ENCODE measurements around the gene VWC2L.
A peak's percentile ranks its signal among the peaks of the same experiment; 100 is the strongest.

The VWC2L gene

GRCh38 chr2:214566457-214566856 lies 155.6 kb downstream of the VWC2L start:
- Histone ChIP-seq H3K4me1 (no peaks in the 10 kb centered on the region), H3K4me3 (no peak overlapping the region), H3K36me3 (no peaks in the 10 kb centered on the region), H3K27ac (no peak overlapping the region), H3K9me3 (replicated peaks in 1 of 11) (peaks cover 0 to 11% (median 4%) of the 10 kb centered on the region in 11 experiments; a peak in 7 of 22 replicates), H3K9ac (no peak overlapping the region), H4K20me1 (no peaks in the 10 kb centered on the region), H3K27me3 (no peaks in the 10 kb centered on the region), H3K4me2 (no peak overlapping the region)
- TF ChIP-seq Cebpa-rat (IDR thresholded peaks at IDR 0.05) = no peak

- no peak for TF ChIP-seq Cebpa-rat (IDR thresholded peaks at IDR 0.05)
These were observed 158.7 kb downstream of the VWC2L start for GRCh38 chr2:214569419-214570035.

DNA sequence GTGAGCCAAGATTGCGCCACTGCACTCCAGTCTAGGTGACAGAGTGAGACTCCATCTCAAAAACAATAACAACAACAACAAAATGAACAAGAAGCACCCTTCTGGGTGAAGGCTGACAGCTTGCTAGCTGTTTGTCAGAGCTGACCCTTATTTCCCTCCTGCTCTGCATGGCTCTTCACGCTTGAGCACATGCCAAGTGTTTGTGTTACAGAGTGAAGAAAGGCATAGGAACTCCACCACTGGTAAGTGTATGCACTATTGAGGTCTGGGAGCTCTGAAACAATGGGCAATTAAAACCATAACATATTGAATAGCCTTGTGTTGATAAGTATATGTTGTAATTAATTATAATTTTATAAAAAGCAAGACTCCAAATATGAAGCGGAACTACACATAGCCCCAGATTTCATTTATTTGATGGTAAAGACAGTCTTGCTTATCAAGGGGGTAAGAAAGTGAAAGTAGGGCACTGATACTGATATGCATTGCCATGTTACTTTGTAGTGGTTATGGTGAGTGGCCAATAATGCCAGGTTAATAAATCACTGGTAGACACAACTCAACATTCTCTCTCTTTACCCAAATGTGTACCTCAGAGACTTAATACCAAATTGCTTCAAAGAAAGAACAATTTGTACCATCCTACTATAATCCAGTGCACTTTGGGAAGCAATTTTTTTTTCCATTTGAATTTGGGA lies 163.4 kb downstream of the VWC2L start:
- H3K36me3 ChIP-seq = no peaks in the 10 kb centered on the region
- TF ChIP-seq Cebpa-rat (IDR thresholded peaks at IDR 0.05) = no peak
- H3K9ac ChIP-seq = no peak overlapping the region
- no peak overlapping the region for H3K4me3 ChIP-seq
- H3K9me3 ChIP-seq (replicated peaks in 1 of 11) = no peaks in the 10 kb centered on the region
- peaks cover 8 to 23% (median 19%) of the 10 kb centered on the region in 10 experiments; a peak in 18 of 20 replicates for H3K4me1 ChIP-seq
- H3K4me2 ChIP-seq = peak overlapping the region in 7 of 11 experiments; percentile 11 to 76 (median 69); a peak in 13 of 22 replicates
- H4K20me1 ChIP-seq = no peaks in the 10 kb centered on the region
- H3K27ac ChIP-seq = no peak overlapping the region
- no peaks in the 10 kb centered on the region for H3K27me3 ChIP-seq

More at GRCh38 chr2:214569419-214570035, 158.7 kb downstream of the VWC2L start:
- H3K36me3 ChIP-seq = no peaks in the 10 kb centered on the region
- peaks cover 0 to 11% (median 4%) of the 10 kb centered on the region in 11 experiments; a peak in 7 of 22 replicates for H3K9me3 ChIP-seq (replicated peaks in 1 of 11)
- H3K4me1 ChIP-seq = peaks cover 0 to 11% (median 7%) of the 10 kb centered on the region in 10 experiments; a peak in 10 of 20 replicates
- no peak overlapping the region for H3K27ac ChIP-seq
- H3K9ac ChIP-seq = no peak overlapping the region
- H4K20me1 ChIP-seq = no peaks in the 10 kb centered on the region
- no peak overlapping the region for H3K4me2 ChIP-seq
- no peaks in the 10 kb centered on the region for H3K27me3 ChIP-seq
- no peak overlapping the region for H3K4me3 ChIP-seq

DNA sequence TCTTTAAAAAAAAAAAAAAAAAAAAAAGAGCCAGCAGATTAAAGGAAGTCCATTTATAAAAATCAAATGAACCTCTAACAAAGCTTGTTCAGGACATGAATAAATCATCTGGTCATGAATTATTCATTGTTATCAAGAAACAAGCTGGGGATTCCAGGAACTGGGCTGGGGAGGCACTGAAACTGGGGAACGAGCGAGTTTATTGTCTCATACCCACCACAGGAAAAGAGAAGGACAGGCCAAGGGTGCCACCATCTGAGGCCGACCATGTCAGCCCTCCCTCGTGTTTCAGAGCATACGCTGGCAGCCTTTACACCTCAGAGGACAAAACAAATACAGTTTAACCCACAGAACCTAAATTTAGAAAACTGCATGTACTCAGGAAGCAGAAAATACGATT lies 164.2 kb downstream of the VWC2L start:
- Histone ChIP-seq H3K4me3 (no peak overlapping the region), H3K9me3 (replicated peaks in 1 of 11) (no peaks in the 10 kb centered on the region), H3K27me3 (no peaks in the 10 kb centered on the region), H3K4me2 (peak overlapping the region; percentile 46 to 76 (median 63); a peak in 21 of 22 replicates), H3K4me1 (peaks cover 8 to 23% (median 19%) of the 10 kb centered on the region in 10 experiments; a peak in 18 of 20 replicates), H4K20me1 (no peaks in the 10 kb centered on the region), H3K9ac (no peak overlapping the region), H3K36me3 (no peaks in the 10 kb centered on the region), H3K27ac (no peak overlapping the region)
- TF ChIP-seq Cebpa-rat (IDR thresholded peaks at IDR 0.05) = no peak

DNA sequence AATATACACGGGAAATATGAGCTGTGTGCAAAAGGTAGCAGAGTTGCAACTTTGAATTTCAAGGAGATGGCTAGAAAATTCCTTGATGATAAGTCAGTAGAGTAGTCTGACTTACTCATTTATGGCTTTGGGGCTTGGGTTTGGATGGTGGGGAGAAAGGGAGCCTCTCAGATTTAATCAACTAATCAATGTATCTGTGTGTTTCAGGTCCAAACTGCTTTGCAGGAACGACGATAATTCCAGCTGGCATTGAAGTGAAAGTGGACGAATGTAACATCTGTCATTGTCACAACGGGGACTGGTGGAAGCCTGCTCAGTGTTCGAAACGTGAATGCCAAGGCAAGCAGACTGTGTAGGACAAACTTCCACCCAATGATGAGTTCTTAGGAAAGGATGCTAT lies 164.6 kb downstream of the VWC2L start:
- no peaks in the 10 kb centered on the region for H3K9me3 ChIP-seq (replicated peaks in 1 of 11)
- H3K27me3 ChIP-seq = no peaks in the 10 kb centered on the region
- H3K36me3 ChIP-seq = no peaks in the 10 kb centered on the region
- H3K4me3 ChIP-seq = no peak overlapping the region
- peak overlapping the region; percentile 46 to 76 (median 63); a peak in 21 of 22 replicates for H3K4me2 ChIP-seq
- H4K20me1 ChIP-seq = no peaks in the 10 kb centered on the region
- peaks cover 8 to 23% (median 19%) of the 10 kb centered on the region in 10 experiments; a peak in 18 of 20 replicates for H3K4me1 ChIP-seq
- no peak overlapping the region for H3K27ac ChIP-seq
- no peak overlapping the region for H3K9ac ChIP-seq
- no peak for TF ChIP-seq Cebpa-rat (IDR thresholded peaks at IDR 0.05)

- peaks cover 8 to 23% (median 19%) of the 10 kb centered on the region in 10 experiments; a peak in 18 of 20 replicates for H3K4me1 ChIP-seq
- H4K20me1 ChIP-seq = no peaks in the 10 kb centered on the region
- no peak overlapping the region for H3K27ac ChIP-seq
- TF ChIP-seq Cebpa-rat (IDR thresholded peaks at IDR 0.05) = no peak
- no peak overlapping the region for H3K4me2 ChIP-seq
- no peak overlapping the region for H3K9ac ChIP-seq
- H3K36me3 ChIP-seq = no peaks in the 10 kb centered on the region
- no peaks in the 10 kb centered on the region for H3K27me3 ChIP-seq
- H3K4me3 ChIP-seq = no peak overlapping the region
- H3K9me3 ChIP-seq (replicated peaks in 1 of 11) = no peaks in the 10 kb centered on the region
These were observed 166.9 kb downstream of the VWC2L start for GRCh38 chr2:214577769-214578168.

DNA sequence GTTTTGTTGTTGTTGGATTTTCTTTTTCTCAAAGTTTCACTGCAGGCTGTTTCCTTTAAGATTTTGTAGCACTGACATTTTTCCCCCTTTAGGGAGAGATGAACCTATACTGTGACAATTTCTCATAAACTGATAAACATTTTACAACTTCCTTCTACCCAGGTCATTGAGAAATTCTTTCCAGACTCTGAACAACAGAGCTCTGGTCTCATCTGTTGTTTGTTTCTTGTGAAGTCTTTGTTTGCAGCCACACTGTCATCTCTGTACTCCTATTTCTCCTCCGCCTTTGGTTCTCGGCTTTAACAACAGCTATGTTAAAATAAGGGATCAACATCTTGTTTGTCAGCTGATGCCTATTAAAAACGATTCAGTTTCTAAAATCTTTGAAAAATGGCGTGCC lies 167.6 kb downstream of the VWC2L start:
- no peaks in the 10 kb centered on the region for H3K9me3 ChIP-seq (replicated peaks in 1 of 11)
- no peak overlapping the region for H3K4me3 ChIP-seq
- H3K27ac ChIP-seq = no peak overlapping the region
- H3K4me1 ChIP-seq = peaks cover 8 to 23% (median 19%) of the 10 kb centered on the region in 10 experiments; a peak in 18 of 20 replicates
- no peak overlapping the region for H3K4me2 ChIP-seq
- H3K27me3 ChIP-seq = no peaks in the 10 kb centered on the region
- no peak overlapping the region for H3K9ac ChIP-seq
- no peaks in the 10 kb centered on the region for H3K36me3 ChIP-seq
- TF ChIP-seq Cebpa-rat (IDR thresholded peaks at IDR 0.05) = no peak
- H4K20me1 ChIP-seq = no peaks in the 10 kb centered on the region

DNA sequence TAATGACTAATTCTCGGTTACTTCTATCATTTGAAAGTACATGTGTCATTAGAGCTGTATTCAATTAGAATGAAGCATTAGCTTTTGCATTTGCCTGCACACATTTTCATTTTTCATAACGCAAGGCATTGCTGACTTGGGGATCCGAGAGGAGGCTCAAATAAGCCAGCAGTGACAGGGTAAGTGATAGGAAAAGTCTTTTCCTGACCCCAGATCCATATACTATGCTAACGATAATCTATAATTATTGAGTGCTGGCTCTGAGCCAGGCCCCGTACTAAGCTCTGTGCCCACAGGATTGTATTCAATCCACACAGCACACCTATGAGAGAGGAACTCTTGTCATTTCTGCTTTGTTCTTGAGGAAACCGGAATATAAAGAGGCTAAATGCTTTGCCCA lies 168.2 kb downstream of the VWC2L start:
- TF ChIP-seq Cebpa-rat (IDR thresholded peaks at IDR 0.05) = no peak
- H3K4me1 ChIP-seq = peaks cover 8 to 19% (median 15%) of the 10 kb centered on the region in 10 experiments; a peak in 18 of 20 replicates
- H4K20me1 ChIP-seq = no peaks in the 10 kb centered on the region
- H3K9me3 ChIP-seq (replicated peaks in 1 of 11) = no peaks in the 10 kb centered on the region
- H3K36me3 ChIP-seq = no peaks in the 10 kb centered on the region
- no peak overlapping the region for H3K4me3 ChIP-seq
- H3K9ac ChIP-seq = no peak overlapping the region
- H3K27me3 ChIP-seq = no peaks in the 10 kb centered on the region
- H3K27ac ChIP-seq = no peak overlapping the region
- H3K4me2 ChIP-seq = no peak overlapping the region

GRCh38 chr2:214587442-214587841 lies 176.6 kb downstream of the VWC2L start:
- H3K27ac ChIP-seq = no peak overlapping the region
- no peak for TF ChIP-seq Cebpa-rat (IDR thresholded peaks at IDR 0.05)
- H3K4me3 ChIP-seq = no peak overlapping the region
- H3K36me3 ChIP-seq = no peaks in the 10 kb centered on the region
- no peaks in the 10 kb centered on the region for H3K9me3 ChIP-seq (replicated peaks in 1 of 11)
- H3K27me3 ChIP-seq = no peaks in the 10 kb centered on the region
- H4K20me1 ChIP-seq = no peaks in the 10 kb centered on the region
- H3K4me2 ChIP-seq = no peak overlapping the region
- no peak overlapping the region for H3K9ac ChIP-seq
- no peaks in the 10 kb centered on the region for H3K4me1 ChIP-seq
